Measurements from ENCODE around the gene ARHGAP25. TPM values are rescaled to one million over a fixed set of nuclear protein-coding genes. Genes with fewer than 3 reads are reported as not detected.

Gene ARHGAP25
- total and polyA plus RNA-seq, 4 donors, result 3.5 to 7.0 (median 5.3) TPM

- no peak overlapping the region for H3K4me3 ChIP-seq (ENCODE audit: low read depth in 1 of 3, low read length in 3 of 3)
- TF ChIP-seq FOXA2 (IDR thresholded peaks at IDR 0.05), result no peak
- TF ChIP-seq TAF1 (conservative IDR thresholded peaks at IDR 0.05), result no peak
- no peak for TF ChIP-seq MAX (IDR thresholded peaks at IDR 0.05)
- no peak for TF ChIP-seq CTCF (IDR thresholded peaks at IDR 0.05; ENCODE audit: low read depth, low read length, missing input control)
- no peak for TF ChIP-seq SP1 (IDR thresholded peaks at IDR 0.05)
- TF ChIP-seq JUND (IDR thresholded peaks at IDR 0.05), result no peak
- no peak for TF ChIP-seq EGR1 (IDR thresholded peaks at IDR 0.05; ENCODE audit: low read depth in 2 of 2)
- no peak for TF ChIP-seq NR2F2 (IDR thresholded peaks at IDR 0.05)
- no peak for TF ChIP-seq RAD21 (IDR thresholded peaks at IDR 0.05)
- no peak for TF ChIP-seq YY1 (IDR thresholded peaks at IDR 0.05)
- TF ChIP-seq HNF4A (conservative IDR thresholded peaks at IDR 0.05), result no peak
- no peaks in the 10 kb centered on the region for H3K36me3 ChIP-seq (ENCODE audit: control insufficient read depth in 4 of 4, insufficient read depth in 3 of 4, low read depth in 1 of 4, low read length in 3 of 4)
- H3K9me3 ChIP-seq (ENCODE audit: control insufficient read depth in 4 of 4, low read length in 3 of 4), result no peaks in the 10 kb centered on the region
- peaks cover 0 to 5% (median 0%) of the 10 kb centered on the region in 4 donors for H3K4me1 ChIP-seq (ENCODE audit: control insufficient read depth in 4 of 4, insufficient read depth in 4 of 4, low read length in 3 of 4)
- H3K9ac ChIP-seq (ENCODE audit: low read depth in 1 of 2, low read length in 2 of 2), result no peak overlapping the region
- WGBS, result 83% methylated on average over 3 of the region's 3 CpGs
- no peak for DNase-seq (ENCODE audit: low spot score)
- H3K27me3 ChIP-seq (ENCODE audit: control insufficient read depth in 4 of 4, insufficient read depth in 4 of 4, low read length in 3 of 4), result no peaks in the 10 kb centered on the region
- H3K27ac ChIP-seq (ENCODE audit: low read depth in 1 of 2, low read length in 2 of 2), result no peak overlapping the region
Observed at GRCh38 chr2:68743531-68743930, 8.9 kb downstream of the ARHGAP25 start.

- Histone ChIP-seq H3K36me3 (ENCODE audit: control insufficient read depth in 4 of 4, insufficient read depth in 3 of 4, low read depth in 1 of 4, low read length in 3 of 4) (no peaks in the 10 kb centered on the region), H3K27ac (ENCODE audit: low read depth in 1 of 2, low read length in 2 of 2) (no peak overlapping the region), H3K9ac (ENCODE audit: low read depth in 1 of 2, low read length in 2 of 2) (no peak overlapping the region), H3K4me3 (ENCODE audit: low read depth in 1 of 3, low read length in 3 of 3) (no peak overlapping the region), H3K27me3 (ENCODE audit: control insufficient read depth in 4 of 4, insufficient read depth in 4 of 4, low read length in 3 of 4) (no peaks in the 10 kb centered on the region), H3K9me3 (ENCODE audit: control insufficient read depth in 4 of 4, low read length in 3 of 4) (no peaks in the 10 kb centered on the region), H3K4me1 (ENCODE audit: control insufficient read depth in 4 of 4, insufficient read depth in 4 of 4, low read length in 3 of 4) (peaks cover 0 to 5% (median 0%) of the 10 kb centered on the region in 4 donors)
- no peak for TF ChIP-seq ATF3 (IDR thresholded peaks at IDR 0.05)
- no peak for TF ChIP-seq FOXA1 (IDR thresholded peaks at IDR 0.05)
- no peak for TF ChIP-seq GABPA (IDR thresholded peaks at IDR 0.05 in 1 of 2, conservative IDR thresholded peaks at IDR 0.05 in 1 of 2)
- TF ChIP-seq REST (IDR thresholded peaks at IDR 0.05), result no peak
- no peak for TF ChIP-seq CTCF (IDR thresholded peaks at IDR 0.05; ENCODE audit: low read depth, low read length, missing input control)
- no peak for TF ChIP-seq RAD21 (IDR thresholded peaks at IDR 0.05)
- TF ChIP-seq HNF4G (IDR thresholded peaks at IDR 0.05), result no peak
- TF ChIP-seq YY1 (IDR thresholded peaks at IDR 0.05), result no peak
- no peak for TF ChIP-seq NR2F2 (IDR thresholded peaks at IDR 0.05)
- TF ChIP-seq SP1 (IDR thresholded peaks at IDR 0.05), result no peak
- TF ChIP-seq HNF4A (conservative IDR thresholded peaks at IDR 0.05), result no peak
- TF ChIP-seq TAF1 (conservative IDR thresholded peaks at IDR 0.05), result no peak
- no peak for TF ChIP-seq ZBTB33 (IDR thresholded peaks at IDR 0.05)
- 88% methylated on average over 4 of the region's 4 CpGs for WGBS
- DNase-seq (ENCODE audit: low spot score), result no peak
Observed at GRCh38 chr2:68744366-68744912, 9.8 kb downstream of the ARHGAP25 start.
